ENCODE results near the gene CCDC27.

DNA sequence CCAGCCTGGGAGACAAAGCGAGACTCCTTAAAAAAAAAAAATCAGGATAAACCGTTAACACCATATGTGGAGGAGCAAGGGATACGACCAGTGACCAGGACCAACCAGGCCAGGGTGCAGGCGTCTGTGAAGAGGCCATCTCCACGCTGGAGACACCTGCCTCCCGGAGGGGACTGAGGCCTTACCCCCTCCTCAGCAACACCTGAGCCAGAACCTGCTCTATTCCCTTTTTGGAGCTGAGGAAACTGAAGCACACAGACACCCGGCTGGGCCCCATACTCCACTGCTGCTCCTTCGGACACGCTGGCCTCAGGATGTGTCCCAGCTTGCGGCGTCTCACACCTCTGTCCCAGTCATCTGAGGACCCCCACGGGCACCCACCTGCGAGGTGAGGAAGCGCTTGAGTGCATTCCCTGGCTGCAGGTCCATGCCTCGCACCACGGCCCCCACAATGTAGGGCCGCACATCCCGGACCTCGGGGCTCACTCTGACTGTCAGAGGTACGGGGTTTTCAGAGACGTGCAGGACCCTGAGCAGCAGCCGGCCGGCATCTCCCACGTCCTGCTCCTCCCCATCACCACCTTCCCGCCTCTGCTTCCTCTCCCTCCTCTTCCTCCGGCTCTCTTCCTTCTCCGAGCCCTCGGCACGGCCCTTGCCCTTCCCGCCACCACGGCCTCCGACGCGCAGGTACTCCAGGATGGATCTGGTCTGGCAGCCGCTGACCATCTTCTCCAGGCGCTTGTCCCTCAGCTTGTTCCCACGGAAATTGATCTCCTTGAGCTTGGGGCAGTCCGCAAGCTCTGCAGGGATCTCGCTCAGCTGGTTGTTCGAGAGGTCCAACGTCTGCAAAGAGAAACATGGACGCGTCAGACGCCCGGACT, 34.5 kb downstream of the CCDC27 start:
- TF ChIP-seq EZH2 (IDR thresholded peaks at IDR 0.05; ENCODE audit: borderline replicate concordance, insufficient read depth, low read depth, low read length, poor library complexity, severe bottlenecking): no peak
- TF ChIP-seq, protein P1, sequence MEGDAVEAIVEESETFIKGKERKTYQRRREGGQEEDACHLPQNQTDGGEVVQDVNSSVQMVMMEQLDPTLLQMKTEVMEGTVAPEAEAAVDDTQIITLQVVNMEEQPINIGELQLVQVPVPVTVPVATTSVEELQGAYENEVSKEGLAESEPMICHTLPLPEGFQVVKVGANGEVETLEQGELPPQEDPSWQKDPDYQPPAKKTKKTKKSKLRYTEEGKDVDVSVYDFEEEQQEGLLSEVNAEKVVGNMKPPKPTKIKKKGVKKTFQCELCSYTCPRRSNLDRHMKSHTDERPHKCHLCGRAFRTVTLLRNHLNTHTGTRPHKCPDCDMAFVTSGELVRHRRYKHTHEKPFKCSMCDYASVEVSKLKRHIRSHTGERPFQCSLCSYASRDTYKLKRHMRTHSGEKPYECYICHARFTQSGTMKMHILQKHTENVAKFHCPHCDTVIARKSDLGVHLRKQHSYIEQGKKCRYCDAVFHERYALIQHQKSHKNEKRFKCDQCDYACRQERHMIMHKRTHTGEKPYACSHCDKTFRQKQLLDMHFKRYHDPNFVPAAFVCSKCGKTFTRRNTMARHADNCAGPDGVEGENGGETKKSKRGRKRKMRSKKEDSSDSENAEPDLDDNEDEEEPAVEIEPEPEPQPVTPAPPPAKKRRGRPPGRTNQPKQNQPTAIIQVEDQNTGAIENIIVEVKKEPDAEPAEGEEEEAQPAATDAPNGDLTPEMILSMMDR (IDR thresholded peaks at IDR 0.05): no peak
